Measurements from ENCODE around the gene RBM23. TPM values are rescaled to one million over a fixed set of nuclear protein-coding genes. Genes with fewer than 3 reads are reported as not detected.

RBM23 gene
- total RNA-seq, 1 experiment from 2014 or later, result 42.4 TPM

- TF ChIP-seq MLX (CRISPR knock-in tag; IDR thresholded peaks at IDR 0.05) (no peak), CBFB (CRISPR knock-in tag; IDR thresholded peaks at IDR 0.05; ENCODE audit: low read depth) (no peak), AR (CRISPR knock-in tag; IDR thresholded peaks at IDR 0.05) (no peak), HMGXB4 (CRISPR knock-in tag; IDR thresholded peaks at IDR 0.05) (no peak), NFATC4 (CRISPR knock-in tag; IDR thresholded peaks at IDR 0.05) (no peak), ATF3 (CRISPR knock-in tag; conservative IDR thresholded peaks at IDR 0.05) (no peak), FOXP4 (CRISPR knock-in tag; IDR thresholded peaks at IDR 0.05) (no peak), PRDM15 (CRISPR knock-in tag; IDR thresholded peaks at IDR 0.05) (no peak)
Observed at GRCh38 chr14:22864979-22865378, 54.0 kb downstream of the RBM23 start (continued).

GRCh38 chr14:22861651-22862050 lies 57.3 kb downstream of the RBM23 start:
- no peak for TF ChIP-seq NFE2L1 (CRISPR knock-in tag; IDR thresholded peaks at IDR 0.05)
- no peak for TF ChIP-seq MXD4 (CRISPR knock-in tag; IDR thresholded peaks at IDR 0.05; ENCODE audit: borderline replicate concordance)
- TF ChIP-seq CREB1 (CRISPR knock-in tag; IDR thresholded peaks at IDR 0.05), result no peak
- TF ChIP-seq JUN (CRISPR knock-in tag; IDR thresholded peaks at IDR 0.05), result no peak
- no peak for TF ChIP-seq PREB (CRISPR knock-in tag; IDR thresholded peaks at IDR 0.05; ENCODE audit: borderline replicate concordance)
- no peak for TF ChIP-seq USF2 (CRISPR knock-in tag; IDR thresholded peaks at IDR 0.05)
- TF ChIP-seq ZNF317 (CRISPR knock-in tag; IDR thresholded peaks at IDR 0.05; ENCODE audit: borderline replicate concordance, low read depth), result no peak
- no peak for TF ChIP-seq ZNF532 (CRISPR knock-in tag; IDR thresholded peaks at IDR 0.05; ENCODE audit: borderline replicate concordance)
- Mint-ChIP-seq H3K4me1 (peaks cover 4% of the 10 kb centered on the region; the same call in 1 of the 2 replicates), H3K27ac (no peak overlapping the region), H3K27me3 (ENCODE audit: low read depth) (no peaks in the 10 kb centered on the region), H3K4me3 (no peak overlapping the region), H3K9me3 (peaks cover 5% of the 10 kb centered on the region; the same call in 1 of the 2 replicates), H3K36me3 (no peaks in the 10 kb centered on the region)
- no peak for ATAC-seq
- ChIA-PET POLR2A (interaction anchor here (1.0 kb wide), 1 partner anchor 39 kb away, joined by 3 read pairs; no protein-coding TSS in a partner anchor), CTCF (interaction anchor here (1.3 to 5.5 kb wide), 3 partner anchors 9 to 292 kb away, joined by 4 to 19 read pairs (median 18); no protein-coding TSS in a partner anchor)
- no peak for DNase-seq (ENCODE audit: low spot score)

Data from WTC11 (cell line).